Erythroblast (primary cell): Measurements from ENCODE around the gene MTMR3.

Experiments
- GATA1 ChIP-seq: IDR thresholded peaks from 2 replicates; pipeline ENCODE4 v1.6.1; 2011; ENCODE audit warnings: low read depth, mild to moderate bottlenecking, control low read depth, low read length, moderate library complexity
- POLR2A ChIP-seq: IDR thresholded peaks from 2 replicates; pipeline ENCODE4 v1.6.1; 2011; ENCODE audit warnings: mild to moderate bottlenecking, low read length

- TF ChIP-seq POLR2A (no peak), GATA1 (no peak)
Observed at GRCh38 chr22:29947410-29948384, 64.7 kb downstream of the MTMR3 start.
